Measurements from ENCODE around the gene MDM2. TPM values are rescaled to one million over a fixed set of nuclear protein-coding genes. Genes with fewer than 3 reads are reported as not detected.

The MDM2 gene
- total and polyA plus RNA-seq, 3 donors from 2014 or later = 28.8 to 56.1 (median 40.6) TPM

- H3K4me3 ChIP-seq = no peak overlapping the region
- no peaks in the 10 kb centered on the region for H3K4me1 ChIP-seq
- no peak overlapping the region for H3K27ac ChIP-seq
- TF ChIP-seq POLR2A (IDR thresholded peaks at IDR 0.05) (no peak), CTCF (IDR thresholded peaks at IDR 0.05) (no peak)
- no peaks in the 10 kb centered on the region for H3K36me3 ChIP-seq (ENCODE audit: low read depth, missing control alignments)
- H3K27me3 ChIP-seq = no peaks in the 10 kb centered on the region
- DNase-seq = no peak
- intact Hi-C loops (cut with DNase I; ENCODE audit: low total_unique reads) = no loop called here
- no peaks in the 10 kb centered on the region for H3K9me3 ChIP-seq
- WGBS, 2 donors = 91 to 93% methylated on average over 11 of the region's 11 CpGs
Measured at GRCh38 chr12:68825569-68826217, 17.7 kb downstream of the MDM2 start.

GRCh38 chr12:68827895-68828671 is 20.1 kb downstream of the MDM2 start:
- intact Hi-C loops (cut with DNase I; ENCODE audit: low total_unique reads) = no loop called here
- Histone ChIP-seq H3K27ac (no peak overlapping the region), H3K4me1 (no peaks in the 10 kb centered on the region), H3K4me3 (no peak overlapping the region), H3K36me3 (ENCODE audit: low read depth, missing control alignments) (no peaks in the 10 kb centered on the region), H3K9me3 (no peaks in the 10 kb centered on the region), H3K27me3 (no peaks in the 10 kb centered on the region)
- DNase-seq = no peak
- WGBS, 2 donors = 79 to 81% methylated on average over 5 of the region's 5 CpGs
- no peak for TF ChIP-seq CTCF (IDR thresholded peaks at IDR 0.05)
- TF ChIP-seq POLR2A (IDR thresholded peaks at IDR 0.05) = no peak

GRCh38 chr12:68828672-68829068 is 20.7 kb downstream of the MDM2 start:
- Histone ChIP-seq H3K36me3 (ENCODE audit: low read depth, missing control alignments) (no peaks in the 10 kb centered on the region), H3K27ac (no peak overlapping the region), H3K4me3 (no peak overlapping the region), H3K4me1 (no peaks in the 10 kb centered on the region), H3K9me3 (no peaks in the 10 kb centered on the region), H3K27me3 (no peaks in the 10 kb centered on the region)
- intact Hi-C loops (cut with DNase I; ENCODE audit: low total_unique reads) = no loop called here
- DNase-seq = no peak
- no peak for TF ChIP-seq CTCF (IDR thresholded peaks at IDR 0.05)
- no peak for TF ChIP-seq POLR2A (IDR thresholded peaks at IDR 0.05)
- WGBS, 2 donors = 88 to 92% methylated on average over 7 of the region's 7 CpGs

GRCh38 chr12:68831272-68831671 is 23.3 kb downstream of the MDM2 start:
- no peaks in the 10 kb centered on the region for H3K36me3 ChIP-seq (ENCODE audit: low read depth, missing control alignments)
- no peaks in the 10 kb centered on the region for H3K27me3 ChIP-seq
- H3K4me3 ChIP-seq = no peak overlapping the region
- TF ChIP-seq POLR2A (IDR thresholded peaks at IDR 0.05) = no peak
- no peak for TF ChIP-seq CTCF (IDR thresholded peaks at IDR 0.05)
- H3K4me1 ChIP-seq = no peaks in the 10 kb centered on the region
- H3K9me3 ChIP-seq = no peaks in the 10 kb centered on the region
- no peak for DNase-seq
- no peak overlapping the region for H3K27ac ChIP-seq
- WGBS, 2 donors = 79 to 85% methylated on average over 6 of the region's 6 CpGs
- intact Hi-C loops (cut with DNase I; ENCODE audit: low total_unique reads) = no loop called here
